Renal cortex interstitium (tissue), 11 donors: Measurements from ENCODE around the gene MXRA8. TPM values are rescaled to one million over a fixed set of nuclear protein-coding genes. Genes with fewer than 3 reads are reported as not detected.
"Not testable (repeated sequence)": the region's sequence is repeated elsewhere in the genome, so short reads cannot be mapped to it uniquely, and the experiment has no call there.

ENCODE experiments used
- DNase-seq, 11 donors: peaks; one replicate each; pipeline ENCODE4 v3.0.0-alpha.2; 2013; ENCODE audit warnings: low read depth in 9 of 11, low spot score in 4 of 11; ENCODE audit errors: extremely low read depth in 1 of 11
- polyA plus RNA-seq, 3 donors: library from polyadenylated mRNA; unstranded; fragments of 120-200 nt; gene quantifications; one replicate each; pipeline ENCODE4 v1.2.1, GENCODE V29; 2013; ENCODE audit not compliant: insufficient read length in 3 of 3

Gene MXRA8
- polyA plus RNA-seq, 3 donors: 145 to 202 (median 196) TPM

DNA sequence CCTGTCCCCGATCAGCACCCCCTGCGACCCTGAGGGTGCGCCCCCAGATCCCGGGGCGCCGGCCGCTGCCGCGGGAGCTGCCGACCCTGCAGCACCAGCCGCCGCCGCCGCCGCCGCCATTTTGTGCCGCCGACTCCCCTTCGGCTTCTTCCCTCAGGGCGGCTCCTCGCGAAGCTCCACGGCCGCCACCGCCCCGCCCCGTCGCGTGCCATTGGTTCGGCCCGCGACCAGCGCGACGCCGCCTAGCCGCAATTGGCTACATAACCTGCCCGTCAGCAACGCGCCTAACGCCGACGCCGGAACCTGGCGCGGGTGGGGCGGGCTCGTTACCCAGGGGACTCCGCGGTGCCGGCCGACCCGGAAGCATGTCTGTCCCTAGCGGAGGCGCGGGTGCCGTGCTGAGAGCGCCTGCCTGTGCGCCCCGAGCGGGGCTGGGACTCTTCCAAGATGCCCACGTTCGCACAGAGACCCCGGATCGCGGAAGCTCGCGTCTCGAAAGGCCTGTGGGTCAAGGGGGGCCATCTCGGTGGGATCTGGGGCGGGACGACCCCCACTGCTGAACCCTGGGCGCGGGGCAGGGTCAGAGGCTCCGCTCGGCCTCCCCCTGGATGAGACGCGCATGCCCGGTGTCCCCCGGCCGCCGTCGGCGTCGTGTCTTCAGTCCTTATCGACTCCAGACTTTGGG is 41.0 kb upstream of the MXRA8 start, which contains the start of gene CCNL2:
CCNL2 (minus strand) TSS at position 149 of the 685 bp plus-strand sequence; CDS start at position 120, 29 bp downstream.
- peak; percentile 92 to 99 (median 97) for DNase-seq

DNA sequence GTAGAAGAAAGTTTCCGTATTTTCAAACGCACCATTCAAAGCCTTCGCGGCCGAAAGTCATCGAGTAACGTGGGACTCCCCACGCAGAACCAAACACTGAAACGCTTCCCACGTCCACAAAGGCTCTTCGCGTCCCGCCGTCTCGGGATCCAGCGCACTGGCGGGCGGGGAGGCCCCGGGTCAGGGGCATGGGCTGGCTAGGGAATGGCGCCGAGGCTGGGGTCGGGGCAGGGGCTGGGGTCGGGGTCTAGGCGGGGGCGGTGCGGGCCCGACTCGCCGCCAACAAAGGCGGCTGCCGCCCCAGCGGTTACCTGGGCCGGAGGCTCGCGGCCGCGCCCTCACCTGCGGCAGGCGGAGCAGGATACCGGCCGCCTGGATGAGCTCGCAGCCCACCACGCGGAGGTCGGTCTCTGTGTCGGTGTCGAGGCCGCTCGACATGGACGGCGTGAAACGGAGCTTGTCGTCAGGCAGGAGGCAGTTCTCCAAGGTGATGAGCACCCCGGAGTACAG is 40.4 kb upstream of the MXRA8 start:
- no peak for DNase-seq

DNA sequence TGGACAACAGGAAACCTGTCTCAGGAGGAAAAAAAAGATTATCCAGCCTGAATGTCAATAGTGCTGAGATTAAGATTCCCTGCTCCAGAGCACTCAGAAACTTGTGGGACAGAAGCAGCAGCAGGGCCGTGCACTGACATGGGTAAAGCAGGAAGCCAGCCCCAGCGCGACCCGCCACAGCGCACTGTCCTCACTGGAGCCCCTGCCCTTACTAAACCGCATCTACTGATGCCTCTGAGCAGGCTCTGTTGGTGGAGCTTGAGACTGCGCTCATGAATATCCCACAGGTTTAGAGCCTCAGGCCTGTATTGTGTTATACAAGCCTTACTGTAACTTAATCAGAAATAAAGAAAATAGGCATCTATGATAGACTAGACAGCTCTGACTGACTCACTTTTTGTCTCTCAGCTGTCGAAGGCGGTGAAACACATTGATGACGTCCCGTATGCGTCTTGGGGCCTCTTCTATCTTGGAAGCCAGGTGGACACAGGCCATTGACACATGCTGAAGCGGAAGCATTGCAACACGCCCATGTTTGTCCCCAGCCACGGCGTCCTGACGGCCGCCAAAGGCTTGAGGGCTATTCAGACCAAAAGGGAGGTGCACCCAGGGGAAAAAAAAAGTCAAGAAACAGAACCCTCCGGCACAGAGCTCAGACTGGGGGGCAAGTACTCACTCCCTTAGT is 39.6 kb upstream of the MXRA8 start:
- DNase-seq: no peak

DNA sequence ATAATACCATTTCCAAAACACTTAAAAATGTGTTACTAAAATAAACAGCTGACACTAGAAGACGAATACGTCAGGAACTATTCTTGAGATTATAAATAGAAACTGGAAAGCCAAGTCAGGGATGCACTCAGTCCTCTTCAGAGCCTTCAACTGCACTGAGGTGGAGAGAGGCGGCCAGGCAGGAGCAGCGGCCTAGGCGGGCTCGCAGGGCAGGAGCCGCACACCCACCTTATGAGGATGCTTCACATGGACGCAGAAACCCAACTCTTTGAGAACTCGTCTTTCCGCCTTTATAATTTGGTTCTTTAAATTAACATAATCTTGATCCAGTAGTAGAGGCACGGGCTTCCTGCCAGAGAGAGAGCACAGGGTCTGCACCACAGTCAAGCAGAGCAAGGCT is 36.8 kb upstream of the MXRA8 start:
- DNase-seq: no peak

DNA sequence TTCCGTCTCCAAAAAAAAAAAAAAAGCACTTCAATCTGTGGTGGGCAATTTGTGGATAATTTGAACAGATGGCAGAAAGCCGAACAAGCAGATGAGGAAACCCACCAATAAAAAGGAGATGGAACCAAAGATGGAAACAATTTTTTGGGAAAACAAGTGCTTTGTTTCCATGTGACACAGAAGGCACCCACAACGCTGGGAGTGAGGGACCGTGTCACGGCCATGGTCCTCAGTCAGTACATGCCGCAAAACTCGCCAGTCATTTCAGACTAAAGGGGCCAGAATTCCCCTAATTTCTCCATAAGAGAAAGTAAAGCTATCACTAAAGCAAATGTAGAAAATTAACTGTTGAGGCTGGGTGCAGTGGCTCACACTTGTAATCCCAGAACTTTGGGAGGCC is 35.8 kb upstream of the MXRA8 start:
- DNase-seq: no peak

DNA sequence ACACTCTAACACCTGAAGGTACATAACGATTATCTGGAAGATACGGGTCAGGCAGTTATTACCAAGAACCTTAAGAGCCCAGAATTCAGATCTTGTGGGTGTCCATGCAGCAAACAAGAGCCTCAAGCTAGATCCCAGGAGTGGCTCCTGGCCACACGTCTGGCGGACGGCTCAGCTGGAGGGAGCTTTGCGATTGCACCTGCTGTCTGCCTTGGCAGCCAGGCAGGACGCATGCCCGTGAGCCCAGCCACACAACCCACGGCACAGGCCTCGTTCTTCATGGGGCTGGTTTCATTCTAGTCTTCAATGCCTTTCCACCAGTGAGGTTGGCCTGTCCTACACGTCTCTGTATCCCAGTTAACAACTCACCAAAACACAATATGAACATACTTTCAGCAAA is 35.1 kb upstream of the MXRA8 start:
- DNase-seq: no peak

DNA sequence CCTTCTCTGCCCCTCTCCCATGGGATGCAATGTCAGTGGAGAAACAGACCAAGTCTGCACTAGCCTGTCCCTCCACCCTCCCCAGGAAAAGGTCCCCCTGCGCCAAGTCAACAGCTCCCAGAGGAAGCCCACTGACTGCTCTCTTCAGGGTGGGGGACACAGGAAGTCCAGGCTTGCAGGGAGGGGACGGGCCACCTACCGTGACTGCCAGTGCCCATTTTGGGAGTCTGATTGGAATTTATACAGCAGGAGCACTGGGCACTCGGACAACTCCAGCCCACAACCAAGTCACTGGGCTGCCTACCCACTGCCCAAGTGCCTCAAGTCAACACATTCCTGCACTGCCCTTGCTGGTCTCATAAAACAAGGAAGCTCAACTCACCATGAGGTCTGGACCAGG is 34.7 kb upstream of the MXRA8 start:
- DNase-seq: no peak

DNA sequence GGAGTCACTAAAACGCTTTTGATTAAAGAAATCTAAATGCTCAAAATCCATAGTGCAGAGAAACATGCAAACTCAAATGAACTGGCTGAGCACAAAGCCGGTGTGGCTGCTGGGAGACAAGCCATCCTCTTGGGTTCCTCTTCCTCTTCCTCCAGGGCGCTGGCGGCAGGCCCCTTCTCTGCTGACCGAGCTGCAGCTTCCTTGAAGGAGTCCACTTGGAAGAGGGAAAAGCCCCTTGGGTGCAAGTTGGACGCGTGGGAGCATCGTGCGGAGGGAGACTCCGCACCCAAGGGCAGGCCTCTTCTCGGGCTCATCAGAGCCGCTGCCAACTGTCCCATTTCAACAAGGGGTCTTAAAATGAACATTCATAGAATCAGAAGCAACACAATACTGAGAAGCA is 32.9 kb upstream of the MXRA8 start:
- no peak for DNase-seq

DNA sequence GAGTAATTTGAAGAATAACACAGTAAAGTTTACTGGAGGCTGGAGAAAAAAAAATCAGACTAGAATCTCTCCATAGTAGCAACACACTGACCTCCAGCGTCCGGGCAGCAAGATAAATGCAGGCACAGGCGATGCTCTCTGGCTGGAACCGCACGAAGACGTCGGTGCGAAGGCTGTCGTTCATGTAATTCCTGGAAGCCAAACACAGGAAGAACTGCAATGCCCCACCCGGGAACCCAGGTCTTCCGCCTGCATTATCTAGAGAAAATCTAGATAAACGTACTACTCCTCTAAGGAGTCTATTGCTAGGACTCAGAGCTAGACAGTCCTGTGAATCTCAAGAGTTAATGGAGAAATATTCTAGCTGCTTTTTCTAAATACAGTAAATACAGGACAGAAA is 32.3 kb upstream of the MXRA8 start:
- no peak for DNase-seq

DNA sequence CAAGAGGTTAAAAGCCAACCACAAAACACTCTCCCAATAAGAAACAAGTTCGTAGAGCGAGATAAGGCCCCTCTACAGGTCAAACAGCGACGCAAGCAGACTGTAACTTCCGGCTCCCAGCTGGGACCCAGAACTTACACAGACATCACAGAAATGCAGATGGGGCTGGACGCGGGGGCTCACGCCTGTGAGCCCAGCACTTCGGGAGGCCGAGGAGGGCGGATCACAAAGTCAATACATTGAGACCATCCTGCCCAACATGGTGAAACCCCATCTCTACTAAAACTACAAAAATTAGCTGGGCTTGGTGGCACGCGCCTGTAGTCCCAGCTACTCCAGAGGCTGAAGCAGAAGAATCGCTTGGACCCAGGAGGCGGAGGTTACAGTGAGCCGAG is 29.7 kb upstream of the MXRA8 start:
- DNase-seq: no peak

DNA sequence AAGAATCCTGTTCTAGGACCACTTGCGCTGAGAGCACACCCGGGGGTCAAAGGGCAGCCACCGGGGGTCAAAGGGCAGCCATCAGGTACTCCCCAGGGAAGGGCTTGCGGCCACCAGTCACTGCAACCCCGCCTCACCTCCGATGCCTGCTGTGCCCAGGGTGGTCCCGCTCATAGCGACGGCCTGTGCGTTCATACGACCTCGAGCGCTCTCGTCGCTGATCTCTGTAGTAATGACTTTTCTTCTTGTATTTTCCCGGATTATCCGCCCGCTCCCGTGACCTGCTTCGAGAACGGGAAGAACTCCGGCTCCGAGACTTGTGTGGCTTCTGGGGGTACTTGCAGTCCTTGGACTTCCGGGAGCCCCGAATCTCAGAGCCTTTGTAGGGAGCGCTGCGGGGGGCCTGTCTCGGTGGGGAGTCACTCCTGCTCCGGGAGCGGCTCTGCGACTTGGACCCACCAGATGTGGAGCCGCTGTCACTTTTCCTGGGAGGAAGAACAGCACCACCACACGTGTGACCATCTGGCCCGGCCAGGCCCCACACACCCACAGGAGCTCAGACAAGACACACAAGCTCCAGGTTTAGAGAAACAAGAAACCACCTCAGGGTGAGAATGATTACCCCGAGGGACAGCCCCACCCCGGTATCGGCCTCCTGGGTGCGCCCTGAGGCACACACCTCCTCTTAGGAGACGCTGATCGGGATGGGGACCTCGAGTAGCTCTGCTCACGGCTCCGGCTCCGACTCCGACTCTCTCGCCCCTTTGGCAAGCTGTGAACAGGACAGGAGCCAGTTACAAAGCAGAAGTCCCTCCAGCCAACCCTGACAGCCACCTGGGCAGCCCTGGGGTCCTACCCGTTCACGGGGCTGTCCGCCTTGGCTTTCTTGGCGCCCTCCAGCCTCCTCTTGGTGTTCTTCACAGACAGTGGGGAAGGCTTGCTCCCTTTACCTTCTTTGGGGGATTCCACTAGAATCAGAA is 29.0 kb upstream of the MXRA8 start:
- DNase-seq: no peak

DNA sequence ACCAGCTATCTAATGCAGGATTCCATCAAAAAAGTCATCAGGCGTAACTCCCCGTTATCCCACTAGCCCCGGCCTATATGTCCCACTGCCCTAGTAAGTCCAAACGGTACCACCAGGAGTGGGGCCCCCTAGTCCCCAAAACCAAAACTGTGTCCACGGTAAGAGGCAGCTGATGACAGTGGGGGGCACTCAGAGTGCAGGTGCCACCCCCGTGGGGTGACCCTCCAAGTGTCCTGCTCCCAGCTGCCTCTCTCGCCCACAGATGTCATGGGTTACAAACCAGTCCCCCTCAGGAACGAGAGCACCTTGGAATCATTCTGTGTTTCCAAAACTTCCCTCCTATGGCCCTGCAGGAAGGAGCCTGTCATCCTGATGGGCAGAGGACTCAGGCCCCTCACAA is 27.6 kb upstream of the MXRA8 start:
- no peak for DNase-seq

DNA sequence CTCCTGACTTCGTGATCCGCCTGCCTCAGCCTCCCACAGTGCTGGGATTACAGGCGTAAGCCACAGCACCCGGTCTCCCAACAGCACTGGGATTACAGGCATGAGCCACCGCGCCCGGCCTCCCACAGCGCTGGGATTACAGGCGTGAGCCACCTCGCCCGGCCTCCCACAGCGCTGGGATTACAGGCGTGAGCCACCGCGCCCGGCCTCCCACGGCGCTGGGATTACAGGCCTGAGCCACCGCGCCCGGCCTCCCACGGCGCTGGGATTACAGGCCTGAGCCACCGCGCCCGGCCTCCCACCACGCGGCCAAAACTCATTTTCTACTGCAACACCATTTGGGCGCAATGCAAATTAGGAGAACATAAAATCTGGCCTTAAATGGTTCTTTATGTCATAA is 27.0 kb upstream of the MXRA8 start:
- not testable (repeated sequence) for DNase-seq

DNA sequence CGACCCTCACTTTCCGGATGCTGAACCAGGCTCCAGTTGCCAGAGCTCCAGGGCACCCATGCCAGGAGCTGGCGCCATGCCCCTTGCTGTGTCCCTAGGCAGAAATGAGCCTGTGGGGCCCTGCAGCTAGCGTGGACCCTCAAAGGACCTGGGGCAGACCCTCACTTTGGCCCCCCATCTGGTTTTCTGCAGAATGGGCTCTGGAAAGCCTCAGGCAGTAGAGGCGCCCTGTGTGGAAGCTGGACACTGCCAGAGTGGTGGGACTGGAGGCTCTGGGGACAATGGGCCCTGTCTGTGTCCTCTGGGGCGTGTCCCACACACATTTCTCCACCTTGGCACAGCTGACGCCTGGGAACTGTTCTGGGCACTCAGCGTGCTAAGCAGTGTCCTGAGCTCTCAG is 22.9 kb upstream of the MXRA8 start:
- DNase-seq: no peak

DNA sequence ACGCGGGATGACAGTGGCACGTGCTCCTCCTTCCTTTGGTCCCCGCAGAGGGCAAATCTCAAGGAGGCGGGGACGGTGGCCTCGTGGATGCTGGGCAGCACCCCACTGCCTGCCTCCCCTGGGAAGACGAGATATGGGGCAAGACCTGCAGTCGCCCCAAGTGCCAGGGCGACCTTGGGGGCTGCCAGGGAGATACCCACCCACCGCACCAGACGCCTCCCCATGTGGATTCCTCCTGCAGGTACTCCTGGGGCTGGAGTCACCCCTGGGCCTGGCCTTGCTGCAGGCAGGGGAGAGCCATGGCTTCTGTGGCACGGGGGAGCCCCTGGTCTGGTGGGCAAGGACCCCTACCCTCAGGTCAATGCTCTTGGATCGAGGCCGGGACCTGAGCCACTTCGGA is 22.5 kb upstream of the MXRA8 start:
- DNase-seq: no peak

DNA sequence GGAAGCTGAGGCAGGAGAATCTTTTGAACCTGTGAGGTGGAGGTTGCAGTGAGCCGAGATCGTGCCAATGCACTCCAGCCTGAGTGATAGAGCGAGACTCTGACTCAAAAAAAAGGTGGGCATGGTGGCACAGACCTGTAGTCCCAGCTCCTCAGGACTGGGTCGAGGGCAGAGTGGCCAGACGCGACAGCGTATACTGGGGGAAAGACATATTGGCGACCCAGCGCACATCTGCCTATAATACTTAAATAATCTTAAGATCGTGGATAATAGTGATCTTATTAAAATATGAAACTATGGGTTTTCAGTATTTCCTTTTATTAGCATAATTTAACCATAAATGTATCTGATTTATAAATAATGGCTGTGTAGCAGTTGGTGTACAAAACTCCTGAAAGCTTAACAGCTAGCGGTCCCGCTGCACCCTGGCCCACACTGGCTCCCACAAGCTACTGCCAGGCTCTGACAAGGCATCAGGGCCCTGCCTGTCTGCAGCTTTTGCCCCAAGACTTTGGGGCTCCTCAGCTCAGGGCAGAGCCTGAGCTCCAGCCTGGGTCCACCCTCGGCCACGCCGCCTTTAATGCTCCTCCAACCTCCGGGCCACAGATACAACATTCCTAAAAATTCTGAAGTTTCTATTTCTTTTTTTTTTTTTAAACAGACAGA is 19.3 kb upstream of the MXRA8 start:
- DNase-seq: no peak

DNA sequence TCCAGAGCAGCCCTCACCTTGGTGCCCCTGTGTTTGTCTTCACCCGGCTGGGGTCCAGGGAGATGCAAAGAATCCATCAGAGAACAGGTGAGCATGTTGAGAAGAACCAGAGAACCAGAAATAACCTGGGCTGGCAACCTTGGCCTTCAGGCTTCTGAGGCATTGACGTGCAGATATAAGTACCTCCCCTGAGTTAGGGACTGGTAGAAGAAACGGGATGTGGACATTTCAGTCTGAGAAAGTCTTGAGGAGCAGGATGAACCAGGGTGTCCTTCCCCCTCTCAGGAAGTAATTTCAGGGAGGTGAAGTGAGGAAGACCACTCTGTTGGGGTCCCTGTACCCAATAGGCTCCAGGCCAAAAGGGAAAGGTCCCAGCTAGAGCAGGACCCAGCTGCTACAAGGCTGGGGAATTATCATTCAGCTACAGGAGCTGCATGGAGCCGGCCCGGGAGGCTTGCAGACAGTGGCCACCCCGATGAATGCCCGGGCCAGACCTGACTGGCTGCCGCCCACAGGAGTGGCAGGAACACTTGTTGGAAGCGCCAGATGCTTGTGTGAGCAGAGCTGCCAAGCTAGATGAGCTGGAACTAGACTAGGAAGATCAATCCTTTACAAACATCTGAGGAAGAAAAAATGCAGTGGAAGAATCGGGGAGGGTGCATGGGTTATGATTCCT is 18.3 kb upstream of the MXRA8 start:
- no peak for DNase-seq

DNA sequence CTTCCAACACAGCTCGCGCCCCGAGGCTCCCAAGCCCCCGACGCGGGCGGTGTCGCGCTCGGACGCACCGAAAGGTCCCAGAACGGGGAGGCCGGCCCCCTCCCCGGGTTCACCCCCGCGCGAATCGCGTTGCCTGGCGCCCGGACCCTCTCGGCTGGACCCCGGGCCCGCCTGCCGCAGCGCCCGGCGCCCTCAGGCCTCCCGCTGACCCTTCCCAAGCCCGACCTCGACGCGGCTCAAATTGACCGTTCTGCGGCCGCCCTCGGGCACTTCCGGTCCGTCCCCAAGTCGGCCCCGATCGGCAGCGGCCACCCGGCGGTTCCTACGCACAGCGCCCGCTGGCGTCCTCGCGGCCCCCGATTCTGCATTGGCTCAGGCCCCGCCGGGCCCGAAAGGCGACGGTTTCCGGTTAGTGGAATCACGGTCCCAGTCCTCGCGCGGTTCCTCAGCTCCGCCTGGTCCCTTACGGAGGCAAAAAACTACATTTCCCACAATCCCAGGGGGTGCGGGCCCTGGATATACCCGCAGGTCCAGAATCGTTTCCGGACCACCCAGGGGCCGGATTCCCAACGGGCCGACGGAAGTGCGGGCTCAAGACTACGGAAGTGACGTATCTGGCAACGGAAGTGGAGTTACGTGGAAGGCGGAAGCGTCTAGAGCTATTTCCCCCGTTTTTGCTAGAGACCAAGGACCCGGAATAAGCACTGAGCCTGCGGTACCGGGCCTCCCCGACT is 16.7 kb upstream of the MXRA8 start, which contains the start of gene AURKAIP1:
AURKAIP1 (minus strand) TSS at position 279 of the 734 bp plus-strand sequence. CDS start 451 bp downstream, outside the sequence.
- DNase-seq: peak; percentile 98 to 100 (median 100)
